Peyer's patch (tissue), 4 donors: Measurements from ENCODE around the gene MAPKAPK3.

Experiments used
- POLR2A ChIP-seq, 2 donors: fragments of 450-650 bp; IDR thresholded peaks; one replicate each; pipeline ENCODE4 v1.5.1; 2017; ENCODE audit warnings: antibody characterized with exemption in 2 of 2, mild to moderate bottlenecking in 2 of 2, moderate library complexity in 2 of 2
- TF ChIP-seq, protein P1 (sequence below), 6 experiments: fragments of 450-650 bp in 4 of 6; fragments of 200-600 bp in 2 of 6; sonication (generic) in 1 of 6; IDR thresholded peaks; one replicate each; pipeline ENCODE4 v1.5.1; 2017 to 2019; ENCODE audit warnings: antibody characterized with exemption in 6 of 6, mild to moderate bottlenecking in 3 of 6, moderate library complexity in 1 of 6

DNA sequence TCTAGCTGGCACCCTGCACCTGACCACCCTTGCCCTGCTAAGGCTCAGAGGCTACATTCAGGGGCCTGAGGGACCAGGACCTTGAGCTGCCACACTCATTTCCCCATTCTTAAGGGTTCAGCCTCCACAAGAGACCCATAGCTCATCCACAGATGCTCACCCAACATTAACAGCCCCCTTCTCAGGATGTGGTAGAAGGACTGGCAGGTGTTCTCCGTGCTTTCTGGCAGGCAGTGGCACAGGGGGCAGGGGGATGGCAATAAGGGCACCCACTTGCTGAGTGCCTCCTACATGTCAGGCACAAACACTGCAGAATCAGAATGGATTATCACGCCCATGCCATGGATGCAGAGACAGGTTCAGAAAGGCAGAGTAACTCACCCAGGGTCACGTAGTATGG, 9.4 kb downstream of the MAPKAPK3 start:
- TF ChIP-seq, protein P1, sequence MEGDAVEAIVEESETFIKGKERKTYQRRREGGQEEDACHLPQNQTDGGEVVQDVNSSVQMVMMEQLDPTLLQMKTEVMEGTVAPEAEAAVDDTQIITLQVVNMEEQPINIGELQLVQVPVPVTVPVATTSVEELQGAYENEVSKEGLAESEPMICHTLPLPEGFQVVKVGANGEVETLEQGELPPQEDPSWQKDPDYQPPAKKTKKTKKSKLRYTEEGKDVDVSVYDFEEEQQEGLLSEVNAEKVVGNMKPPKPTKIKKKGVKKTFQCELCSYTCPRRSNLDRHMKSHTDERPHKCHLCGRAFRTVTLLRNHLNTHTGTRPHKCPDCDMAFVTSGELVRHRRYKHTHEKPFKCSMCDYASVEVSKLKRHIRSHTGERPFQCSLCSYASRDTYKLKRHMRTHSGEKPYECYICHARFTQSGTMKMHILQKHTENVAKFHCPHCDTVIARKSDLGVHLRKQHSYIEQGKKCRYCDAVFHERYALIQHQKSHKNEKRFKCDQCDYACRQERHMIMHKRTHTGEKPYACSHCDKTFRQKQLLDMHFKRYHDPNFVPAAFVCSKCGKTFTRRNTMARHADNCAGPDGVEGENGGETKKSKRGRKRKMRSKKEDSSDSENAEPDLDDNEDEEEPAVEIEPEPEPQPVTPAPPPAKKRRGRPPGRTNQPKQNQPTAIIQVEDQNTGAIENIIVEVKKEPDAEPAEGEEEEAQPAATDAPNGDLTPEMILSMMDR (IDR thresholded peaks at IDR 0.05), result no peak
- no peak for TF ChIP-seq POLR2A (IDR thresholded peaks at IDR 0.05)
